ENCODE results near the gene POPDC3. TPM values are rescaled to one million over a fixed set of nuclear protein-coding genes. Genes with fewer than 3 reads are reported as not detected.

POPDC3 gene
- total and polyA plus RNA-seq, 4 donors, result 0.18 to 1.9 (median 0.81) TPM

GRCh38 chr6:105113422-105113821, 66.4 kb downstream of the POPDC3 start:
- DNase-seq, result no peak
- no peak overlapping the region for H3K27ac ChIP-seq (ENCODE audit: low read depth in 1 of 2, low read length in 1 of 2)
- no peaks in the 10 kb centered on the region for H3K4me1 ChIP-seq (ENCODE audit: control insufficient read depth in 5 of 5, insufficient read depth in 5 of 5, low read length in 5 of 5)
- no peaks in the 10 kb centered on the region for H3K27me3 ChIP-seq (ENCODE audit: control insufficient read depth in 3 of 3, insufficient read depth in 3 of 3, low read length in 2 of 3)
- TF ChIP-seq CTCF (IDR thresholded peaks at IDR 0.05; ENCODE audit: control extremely low read depth, extremely low read depth), result no peak
- H3K36me3 ChIP-seq (ENCODE audit: control insufficient read depth in 4 of 4, insufficient read depth in 4 of 4, low read length in 4 of 4), result peaks cover 0 to 26% (median 3%) of the 10 kb centered on the region in 4 donors
- ATAC-seq (ENCODE audit: insufficient read depth, low FRiP score), result no peak
- no peak overlapping the region for H3K9ac ChIP-seq (ENCODE audit: insufficient read depth in 1 of 2, low read length in 2 of 2)
- 82 to 83% methylated on average over 6 of the region's 6 CpGs for WGBS, 2 donors
- H3K9me3 ChIP-seq (ENCODE audit: control insufficient read depth in 4 of 4, insufficient read depth in 3 of 4, low read length in 3 of 4), result no peaks in the 10 kb centered on the region
- H3K4me3 ChIP-seq, result no peak overlapping the region

DNA sequence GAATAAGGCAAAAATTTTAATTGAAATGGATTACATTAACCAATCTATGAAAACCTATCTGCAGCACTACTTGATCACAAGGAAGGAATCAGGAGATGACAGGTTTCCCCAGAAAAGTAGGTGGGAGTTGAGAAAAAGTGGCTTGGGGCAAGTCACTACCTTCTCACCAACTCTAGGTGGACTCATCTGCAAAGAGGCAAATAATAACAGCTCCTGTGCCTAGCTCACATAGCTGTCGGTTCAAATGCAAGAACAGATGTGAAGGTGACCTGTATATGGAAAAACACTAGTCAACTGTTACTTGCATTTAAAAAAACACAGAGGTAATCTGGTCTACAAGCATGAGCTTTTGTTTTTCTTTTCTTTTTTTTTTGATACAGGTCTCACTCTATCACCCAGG, 67.2 kb downstream of the POPDC3 start:
- ATAC-seq (ENCODE audit: insufficient read depth, low FRiP score) (no peak), DNase-seq (no peak)
- Histone ChIP-seq H3K4me3 (no peak overlapping the region), H3K9ac (ENCODE audit: insufficient read depth in 1 of 2, low read length in 2 of 2) (no peak overlapping the region), H3K36me3 (ENCODE audit: control insufficient read depth in 4 of 4, insufficient read depth in 4 of 4, low read length in 4 of 4) (peaks cover 0 to 23% (median 3%) of the 10 kb centered on the region in 4 donors), H3K9me3 (ENCODE audit: control insufficient read depth in 4 of 4, insufficient read depth in 3 of 4, low read length in 3 of 4) (no peaks in the 10 kb centered on the region), H3K27ac (ENCODE audit: low read depth in 1 of 2, low read length in 1 of 2) (no peak overlapping the region), H3K4me1 (ENCODE audit: control insufficient read depth in 5 of 5, insufficient read depth in 5 of 5, low read length in 5 of 5) (no peaks in the 10 kb centered on the region), H3K27me3 (ENCODE audit: control insufficient read depth in 3 of 3, insufficient read depth in 3 of 3, low read length in 2 of 3) (no peaks in the 10 kb centered on the region)
- no peak for TF ChIP-seq CTCF (IDR thresholded peaks at IDR 0.05; ENCODE audit: control extremely low read depth, extremely low read depth)
- 96 to 97% methylated on average over 1 of the region's 1 CpG for WGBS, 2 donors

- Histone ChIP-seq H3K4me3 (no peak overlapping the region), H3K27ac (ENCODE audit: low read depth in 1 of 2, low read length in 1 of 2) (no peak overlapping the region), H3K9me3 (ENCODE audit: control insufficient read depth in 4 of 4, insufficient read depth in 3 of 4, low read length in 3 of 4) (no peaks in the 10 kb centered on the region), H3K36me3 (ENCODE audit: control insufficient read depth in 4 of 4, insufficient read depth in 4 of 4, low read length in 4 of 4) (peaks cover 0 to 16% (median 2%) of the 10 kb centered on the region in 4 donors), H3K9ac (ENCODE audit: insufficient read depth in 1 of 2, low read length in 2 of 2) (no peak overlapping the region), H3K27me3 (ENCODE audit: control insufficient read depth in 3 of 3, insufficient read depth in 3 of 3, low read length in 2 of 3) (no peaks in the 10 kb centered on the region), H3K4me1 (ENCODE audit: control insufficient read depth in 5 of 5, insufficient read depth in 5 of 5, low read length in 5 of 5) (no peaks in the 10 kb centered on the region)
- no peak for DNase-seq
- 97% methylated on average over 2 of the region's 2 CpGs for WGBS, 2 donors
- ATAC-seq (ENCODE audit: insufficient read depth, low FRiP score), result no peak
- TF ChIP-seq CTCF (IDR thresholded peaks at IDR 0.05; ENCODE audit: control extremely low read depth, extremely low read depth), result no peak
Observed at GRCh38 chr6:105111871-105112270, 67.9 kb downstream of the POPDC3 start.

DNA sequence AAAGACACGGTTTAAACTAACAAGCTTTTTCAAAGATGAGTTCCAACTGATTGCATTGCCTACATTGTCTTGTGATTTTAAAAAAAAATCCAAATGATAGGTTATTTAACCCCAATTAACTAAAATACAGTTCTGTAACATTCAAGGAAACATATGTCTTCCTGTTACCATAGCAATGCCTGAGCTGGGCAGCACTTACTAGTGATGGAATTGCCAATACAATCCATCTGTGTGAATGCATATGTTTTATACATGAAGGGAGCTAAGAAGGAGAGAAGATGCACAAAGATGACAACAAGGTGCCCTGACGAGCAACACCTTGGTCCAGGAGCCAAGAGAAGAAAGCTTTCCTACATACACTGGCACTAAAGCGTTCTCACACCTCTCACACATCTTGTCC, 68.7 kb downstream of the POPDC3 start:
- no peaks in the 10 kb centered on the region for H3K9me3 ChIP-seq (ENCODE audit: control insufficient read depth in 4 of 4, insufficient read depth in 3 of 4, low read length in 3 of 4)
- H3K4me1 ChIP-seq (ENCODE audit: control insufficient read depth in 5 of 5, insufficient read depth in 5 of 5, low read length in 5 of 5), result no peaks in the 10 kb centered on the region
- H3K9ac ChIP-seq (ENCODE audit: insufficient read depth in 1 of 2, low read length in 2 of 2), result no peak overlapping the region
- ATAC-seq (ENCODE audit: insufficient read depth, low FRiP score) (no peak), DNase-seq (no peak)
- H3K27me3 ChIP-seq (ENCODE audit: control insufficient read depth in 3 of 3, insufficient read depth in 3 of 3, low read length in 2 of 3), result no peaks in the 10 kb centered on the region
- TF ChIP-seq CTCF (IDR thresholded peaks at IDR 0.05; ENCODE audit: control extremely low read depth, extremely low read depth), result no peak
- peaks cover 0 to 16% (median 2%) of the 10 kb centered on the region in 4 donors for H3K36me3 ChIP-seq (ENCODE audit: control insufficient read depth in 4 of 4, insufficient read depth in 4 of 4, low read length in 4 of 4)
- WGBS, 2 donors, result 91 to 92% methylated on average over 3 of the region's 3 CpGs
- H3K27ac ChIP-seq (ENCODE audit: low read depth in 1 of 2, low read length in 1 of 2), result no peak overlapping the region
- no peak overlapping the region for H3K4me3 ChIP-seq

All from lung (tissue), 12 donors.